ENCODE data around the gene GUK1. TPM values are rescaled to one million over a fixed set of nuclear protein-coding genes. Genes with fewer than 3 reads are reported as not detected.

GUK1 gene
- total RNA-seq, 4 donors from 2014 or later = 292 to 354 (median 305) TPM

- intact Hi-C loops (cut with DNase I) = loop anchor here (5.0 kb wide), 1 partner anchor 154 kb away; the partner anchor contains the start of gene WNT9A
- DNase-seq (ENCODE audit: extremely low spot score) = no peak
- Histone ChIP-seq H3K4me3 (no peak overlapping the region), H3K27me3 (no peaks in the 10 kb centered on the region), H3K4me1 (peaks cover 34 to 53% (median 42%) of the 10 kb centered on the region in 4 donors), H3K27ac (replicated peaks in 1 of 4) (peak overlapping the region in 3 of 4 donors; percentile 88 to 95 (median 94)), H3K36me3 (peaks cover 34 to 60% (median 56%) of the 10 kb centered on the region in 4 donors), H3K9me3 (no peaks in the 10 kb centered on the region)
- no peak for TF ChIP-seq EP300 (IDR thresholded peaks at IDR 0.05)
- TF ChIP-seq POLR2A (IDR thresholded peaks at IDR 0.05; ENCODE audit: low read depth) = no peak
- TF ChIP-seq CTCF (IDR thresholded peaks at IDR 0.05) = no peak
- no peak for TF ChIP-seq POLR2AphosphoS5 (IDR thresholded peaks at IDR 0.05)
- WGBS = 72% methylated on average over 10 of the region's 12 CpGs
These were observed 39.1 kb upstream of the GUK1 start for GRCh38 chr1:228100822-228101613.

- Histone ChIP-seq H3K9me3 (no peaks in the 10 kb centered on the region), H3K36me3 (peaks cover 34 to 60% (median 57%) of the 10 kb centered on the region in 4 donors), H3K27ac (replicated peaks in 1 of 4) (peak overlapping the region; percentile 88 to 97 (median 94)), H3K4me3 (peak overlapping the region; percentile 79 to 97 (median 87)), H3K4me1 (peaks cover 28 to 48% (median 36%) of the 10 kb centered on the region in 4 donors), H3K27me3 (no peaks in the 10 kb centered on the region)
- WGBS = 54% methylated on average over 15 of the region's 15 CpGs
- no peak for TF ChIP-seq POLR2A (IDR thresholded peaks at IDR 0.05; ENCODE audit: low read depth)
- TF ChIP-seq CTCF (IDR thresholded peaks at IDR 0.05) = no peak
- no peak for TF ChIP-seq EP300 (IDR thresholded peaks at IDR 0.05)
- no peak for TF ChIP-seq POLR2AphosphoS5 (IDR thresholded peaks at IDR 0.05)
- DNase-seq (ENCODE audit: extremely low spot score) = no peak
- intact Hi-C loops (cut with DNase I) = loop anchor here (5.0 kb wide), 1 partner anchor 154 kb away; the partner anchor contains the start of gene WNT9A
These were observed 38.5 kb upstream of the GUK1 start for GRCh38 chr1:228101614-228101993.

GRCh38 chr1:228101994-228102790, 37.9 kb upstream of the GUK1 start:
- intact Hi-C loops (cut with DNase I) = loop anchor here (5.0 kb wide), 1 partner anchor 155 kb away; the partner anchor contains the start of gene WNT9A
- Histone ChIP-seq H3K9me3 (no peaks in the 10 kb centered on the region), H3K27me3 (no peaks in the 10 kb centered on the region), H3K4me1 (peaks cover 22 to 42% (median 30%) of the 10 kb centered on the region in 4 donors), H3K4me3 (peak overlapping the region; percentile 79 to 97 (median 87)), H3K36me3 (peaks cover 34 to 60% (median 57%) of the 10 kb centered on the region in 4 donors), H3K27ac (replicated peaks in 1 of 4) (peak overlapping the region; percentile 88 to 97 (median 94))
- 25% methylated on average over 12 of the region's 73 CpGs for WGBS
- TF ChIP-seq POLR2A (IDR thresholded peaks at IDR 0.05; ENCODE audit: low read depth) (no peak), POLR2AphosphoS5 (IDR thresholded peaks at IDR 0.05) (no peak), CTCF (IDR thresholded peaks at IDR 0.05) (no peak), EP300 (IDR thresholded peaks at IDR 0.05) (no peak)
- no peak for DNase-seq (ENCODE audit: extremely low spot score)

GRCh38 chr1:228102791-228103620, 37.1 kb upstream of the GUK1 start, which contains the start of gene C1orf35:
Gene C1orf35 (minus strand): TSS chr1:228103325. CDS start chr1:228103227, 98 bp downstream.
- peak within 1 kb of the TSS; percentile 79 to 97 (median 87) for H3K4me3 ChIP-seq
- H3K9me3 ChIP-seq = no peaks in the 10 kb centered on the region
- WGBS = 0% methylated on average over 22 of the region's 104 CpGs
- TF ChIP-seq EP300 (IDR thresholded peaks at IDR 0.05) (no peak), POLR2A (IDR thresholded peaks at IDR 0.05; ENCODE audit: low read depth) (peak; percentile 41), POLR2AphosphoS5 (IDR thresholded peaks at IDR 0.05) (peak; percentile 89 to 99)
- intact Hi-C loops (cut with DNase I) = loop anchor here (5.0 kb wide), 1 partner anchor 156 kb away; the partner anchor contains the start of gene WNT9A
- no peaks in the 10 kb centered on the region for H3K27me3 ChIP-seq
- peak within 1 kb of the TSS; percentile 88 to 97 (median 94) for H3K27ac ChIP-seq (replicated peaks in 1 of 4)
- peak; percentile 97 for DNase-seq (ENCODE audit: extremely low spot score)
- H3K36me3 ChIP-seq = peaks cover 28 to 60% (median 56%) of the 10 kb centered on the region in 4 donors
- H3K4me1 ChIP-seq = peaks cover 24 to 46% (median 33%) of the 10 kb centered on the region in 4 donors

Measured in esophagus muscularis mucosa (tissue), 4 donors.